GM19025 (cell line): ENCODE measurements around the gene ARHGAP44.
A peak's percentile ranks its signal among the peaks of the same experiment; 100 is the strongest.

Experiments used
- ATAC-seq: cut with Tn5 transposase; IDR thresholded peaks from one replicate; pipeline ENCODE4 v1.9.1; 2021; ENCODE audit warnings: mild to moderate bottlenecking, low read depth, moderate library complexity; ENCODE audit not compliant: unreplicated experiment

ARHGAP44 gene

GRCh38 chr17:13014801-13015200 is 225.5 kb downstream of the ARHGAP44 start:
- ATAC-seq = no peak

- peak; percentile 5 for ATAC-seq
Measured at GRCh38 chr17:13016881-13017654, 227.8 kb downstream of the ARHGAP44 start.

GRCh38 chr17:13017655-13018459 is 228.6 kb downstream of the ARHGAP44 start, which contains the start of gene ELAC2:
Gene ELAC2, minus strand, starts transcription at chr17:13018027. Its CDS starts 80 bp downstream, at chr17:13017947.
- peak; percentile 98 for ATAC-seq

- ATAC-seq = no peak
Measured at GRCh38 chr17:13024016-13024415, 234.7 kb downstream of the ARHGAP44 start.

- ATAC-seq = peak; percentile 92
Measured at GRCh38 chr17:13024526-13025257, 235.4 kb downstream of the ARHGAP44 start.

DNA sequence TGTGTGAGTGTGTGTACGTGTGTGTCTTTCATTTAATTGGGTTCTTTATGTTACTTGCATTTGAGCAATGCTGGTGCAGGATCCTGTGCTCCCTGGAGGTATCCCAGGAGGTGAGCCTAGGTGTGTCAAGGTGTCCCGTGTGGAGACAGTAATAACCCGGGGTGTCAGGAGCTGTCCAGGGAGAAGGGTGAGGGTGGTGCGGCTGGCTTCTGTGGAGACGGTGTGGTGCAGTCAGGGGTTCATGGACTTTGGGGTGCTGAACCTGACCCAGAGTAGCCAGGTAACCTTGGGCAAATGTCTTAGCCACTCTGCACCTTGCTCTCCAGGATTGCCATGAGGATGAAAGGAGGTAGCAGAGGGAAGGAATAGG is 235.9 kb downstream of the ARHGAP44 start:
- ATAC-seq = no peak

- no peak for ATAC-seq
Measured at GRCh38 chr17:13025687-13026086, 236.4 kb downstream of the ARHGAP44 start.

DNA sequence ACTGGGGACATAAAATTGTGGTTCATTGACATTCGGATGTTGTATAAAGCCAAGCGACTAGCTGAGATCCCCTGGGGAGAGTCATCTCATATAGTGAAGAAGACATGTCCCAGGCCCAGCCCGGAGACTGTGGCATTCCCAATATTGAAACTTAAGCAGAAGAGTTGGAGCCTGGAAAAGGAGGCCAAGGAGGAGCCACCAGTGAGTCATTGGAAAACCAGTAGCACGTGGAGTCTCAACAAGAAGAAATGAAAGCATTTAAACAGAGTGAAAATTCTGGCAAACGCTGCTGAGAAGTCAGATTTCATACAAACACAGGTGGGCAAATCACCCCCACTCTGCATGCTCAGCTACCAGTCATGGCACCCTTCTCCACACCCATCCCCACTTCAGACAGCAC is 237.9 kb downstream of the ARHGAP44 start:
- no peak for ATAC-seq

DNA sequence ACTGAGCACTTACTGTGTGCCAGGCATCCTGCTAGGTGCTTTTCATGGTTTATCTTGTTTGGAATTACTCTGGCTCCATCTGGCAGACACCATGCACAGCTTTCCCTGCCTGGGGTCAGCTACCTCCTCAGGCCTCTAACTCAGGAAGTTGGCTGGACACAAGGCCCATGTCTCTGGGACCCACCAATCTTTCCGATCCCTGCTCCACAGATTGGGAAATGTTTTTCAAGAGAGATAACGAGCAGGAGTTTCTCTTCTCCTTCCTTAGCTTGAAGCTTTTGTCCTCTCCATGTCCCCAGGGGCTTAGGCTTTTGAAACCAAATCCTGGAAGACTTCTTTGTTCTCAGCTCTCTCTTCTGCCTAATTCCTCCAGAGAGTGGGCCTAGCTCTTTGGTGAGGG is 240.0 kb downstream of the ARHGAP44 start:
- ATAC-seq = no peak

DNA sequence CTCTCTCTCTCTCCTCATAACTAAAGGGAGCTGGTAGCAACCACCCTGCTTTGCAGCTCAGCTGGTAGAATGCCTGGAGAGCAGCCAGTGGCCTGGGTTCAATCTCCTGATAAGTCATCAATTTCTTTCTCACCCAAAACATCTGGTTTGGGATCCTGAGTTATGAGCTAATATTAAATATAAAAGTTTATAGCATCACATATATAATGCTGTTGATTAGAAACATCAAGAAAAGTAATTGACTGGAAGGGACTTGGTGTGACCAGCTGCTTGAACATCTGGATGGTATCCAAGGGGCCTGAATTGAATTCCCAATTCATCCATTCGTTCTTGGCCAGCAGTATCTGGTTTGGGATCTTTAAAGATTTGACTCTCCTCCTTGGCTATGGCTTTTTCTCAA is 240.8 kb downstream of the ARHGAP44 start:
- no peak for ATAC-seq

DNA sequence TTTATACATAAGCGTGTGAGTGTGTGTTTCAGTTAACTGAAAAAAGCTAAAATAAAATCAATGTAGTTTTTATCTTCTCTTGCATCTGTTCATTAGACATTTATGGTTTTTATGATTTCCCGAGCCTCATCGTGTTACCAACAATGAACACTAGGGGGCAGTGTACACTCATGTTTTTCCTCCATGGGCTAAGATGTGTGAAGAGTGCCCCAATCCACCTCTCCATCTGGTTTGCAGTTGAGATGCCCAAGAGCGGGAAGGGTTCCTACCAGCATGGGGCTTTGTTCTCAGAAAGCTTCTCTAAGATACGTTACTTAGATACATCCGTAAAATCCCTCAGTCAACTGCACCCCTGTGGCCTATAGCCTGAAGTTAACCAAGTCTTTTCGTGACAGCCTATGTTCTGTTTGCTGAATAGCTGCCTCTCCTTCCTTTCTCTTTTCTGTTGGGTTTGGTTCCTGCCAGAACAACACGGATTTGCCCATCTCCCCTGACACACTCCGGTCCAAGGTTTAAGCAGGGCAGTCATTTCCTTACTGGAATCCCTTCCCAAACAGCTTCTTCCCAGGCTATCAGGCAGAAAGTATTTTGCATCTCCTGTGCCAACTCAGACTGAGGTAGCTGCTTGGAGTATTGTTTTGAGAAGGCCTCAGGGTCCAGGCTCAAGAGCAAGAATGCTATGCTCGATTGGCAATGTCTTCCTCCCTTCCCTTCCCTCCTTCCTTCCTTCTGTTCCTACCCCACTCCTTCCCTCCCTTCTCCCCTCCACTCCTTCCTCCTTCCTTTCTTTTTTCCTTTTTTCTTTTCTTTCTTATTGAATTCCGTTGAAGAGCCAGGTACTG is 241.4 kb downstream of the ARHGAP44 start:
- ATAC-seq = no peak

DNA sequence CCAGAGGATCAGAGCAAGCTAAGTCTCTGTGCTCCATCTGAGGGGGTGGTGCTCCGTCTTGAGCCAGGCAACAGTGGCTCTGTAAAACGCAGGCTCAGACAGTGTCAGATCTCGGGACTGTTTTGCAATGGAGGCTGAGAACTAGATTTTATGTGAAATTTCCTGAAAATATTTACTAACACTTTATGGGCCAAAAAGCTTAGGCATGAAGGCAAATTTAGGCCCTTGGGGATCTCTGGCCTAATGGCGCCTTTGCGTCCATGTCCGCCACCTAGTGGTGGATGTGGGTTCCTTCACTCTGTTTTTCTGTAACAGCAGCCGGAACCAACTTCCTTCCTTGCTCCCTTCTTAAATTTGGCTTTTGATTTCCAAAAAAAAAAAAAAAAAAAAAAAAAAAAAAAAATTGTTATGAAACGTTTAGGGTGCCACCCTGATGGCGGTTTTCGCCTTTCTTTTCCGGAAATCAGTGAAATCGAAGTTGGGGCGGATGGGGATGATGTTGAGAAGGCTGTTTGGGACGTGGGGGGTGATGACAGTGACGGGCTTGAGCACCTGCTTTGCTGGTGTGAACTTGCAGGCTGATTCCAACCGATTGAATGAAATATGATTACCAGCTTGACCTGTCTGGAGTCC is 242.5 kb downstream of the ARHGAP44 start:
- ATAC-seq = peak; percentile 64

- ATAC-seq = no peak
Measured at GRCh38 chr17:13035420-13035819, 246.1 kb downstream of the ARHGAP44 start.

GRCh38 chr17:13036751-13037150 is 247.5 kb downstream of the ARHGAP44 start:
- no peak for ATAC-seq

DNA sequence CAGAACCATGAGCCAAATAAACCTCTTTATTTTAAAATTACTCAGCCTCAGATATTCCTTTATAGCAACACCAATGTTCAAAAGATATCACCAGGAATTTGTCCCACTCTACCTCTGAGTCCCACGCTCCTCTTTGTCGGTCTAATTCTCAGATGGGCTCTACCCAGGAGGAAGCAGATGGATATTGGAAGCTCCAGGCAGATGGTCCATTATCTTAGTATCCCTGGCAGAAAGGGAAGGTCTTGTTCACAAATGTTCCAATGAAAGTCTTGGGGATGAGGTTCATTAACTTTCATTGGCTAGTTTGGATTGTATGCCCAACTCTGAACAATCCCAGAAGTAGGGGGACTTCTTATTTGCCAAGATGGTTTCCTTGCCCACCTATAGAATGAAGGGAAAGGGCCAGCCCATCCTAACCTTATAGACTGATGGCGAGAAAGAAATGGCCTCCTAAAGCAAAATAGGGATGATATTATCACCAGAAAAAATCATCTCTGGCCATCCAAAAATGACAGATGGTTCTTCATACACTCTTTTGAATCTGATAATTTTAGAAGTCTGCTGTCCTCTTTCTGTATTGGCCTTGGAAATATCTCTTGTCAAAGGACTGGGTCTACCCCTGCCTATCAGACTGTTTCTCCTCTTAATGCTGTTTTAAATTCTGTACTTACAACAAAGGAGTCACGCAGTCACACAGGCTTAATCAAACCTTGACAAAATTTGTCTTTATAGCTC is 249.8 kb downstream of the ARHGAP44 start:
- ATAC-seq = no peak
